OCI-LY1 (cell line): ENCODE measurements around the gene DOK4.
"Not testable (repeated sequence)": the region's sequence is repeated elsewhere in the genome, so short reads cannot be mapped to it uniquely, and the experiment has no call there.

Source experiments
- EZH2 ChIP-seq: fragments of 200-600 bp; sonication (generic), shearing (Covaris generic); IDR thresholded peaks from 2 replicates; pipeline ENCODE4 v1.8.0; 2017; ENCODE audit warnings: borderline replicate concordance, mixed run types, mild to moderate bottlenecking, antibody characterized with exemption, low read length, moderate library complexity, mixed read lengths
- TF ChIP-seq, protein P1 (sequence below): fragments of 200-600 bp; sonication (generic), shearing (Covaris generic); IDR thresholded peaks from 2 replicates; pipeline ENCODE4 v1.5.1; 2017; ENCODE audit warnings: mild to moderate bottlenecking, antibody characterized with exemption, low read length, moderate library complexity, mixed read lengths

- TF ChIP-seq, protein P1, sequence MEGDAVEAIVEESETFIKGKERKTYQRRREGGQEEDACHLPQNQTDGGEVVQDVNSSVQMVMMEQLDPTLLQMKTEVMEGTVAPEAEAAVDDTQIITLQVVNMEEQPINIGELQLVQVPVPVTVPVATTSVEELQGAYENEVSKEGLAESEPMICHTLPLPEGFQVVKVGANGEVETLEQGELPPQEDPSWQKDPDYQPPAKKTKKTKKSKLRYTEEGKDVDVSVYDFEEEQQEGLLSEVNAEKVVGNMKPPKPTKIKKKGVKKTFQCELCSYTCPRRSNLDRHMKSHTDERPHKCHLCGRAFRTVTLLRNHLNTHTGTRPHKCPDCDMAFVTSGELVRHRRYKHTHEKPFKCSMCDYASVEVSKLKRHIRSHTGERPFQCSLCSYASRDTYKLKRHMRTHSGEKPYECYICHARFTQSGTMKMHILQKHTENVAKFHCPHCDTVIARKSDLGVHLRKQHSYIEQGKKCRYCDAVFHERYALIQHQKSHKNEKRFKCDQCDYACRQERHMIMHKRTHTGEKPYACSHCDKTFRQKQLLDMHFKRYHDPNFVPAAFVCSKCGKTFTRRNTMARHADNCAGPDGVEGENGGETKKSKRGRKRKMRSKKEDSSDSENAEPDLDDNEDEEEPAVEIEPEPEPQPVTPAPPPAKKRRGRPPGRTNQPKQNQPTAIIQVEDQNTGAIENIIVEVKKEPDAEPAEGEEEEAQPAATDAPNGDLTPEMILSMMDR, result not testable (repeated sequence)
- not testable (repeated sequence) for TF ChIP-seq EZH2
Observed at GRCh38 chr16:57499941-57500340, 13.6 kb upstream of the DOK4 start.
